ENCODE measurements around the gene UBE2Q1. TPM values are rescaled to one million over a fixed set of nuclear protein-coding genes. Genes with fewer than 3 reads are reported as not detected.

Gene UBE2Q1
- total and polyA plus RNA-seq, 9 donors, result 14.3 to 119 (median 58.5) TPM

GRCh38 chr1:154578058-154578418, 19.6 kb upstream of the UBE2Q1 start:
- WGBS, 3 donors, result 3 to 12% (median 3%) methylated on average over 6 of the region's 6 CpGs
- intact Hi-C loops (cut with DNase I), result no loop called here
- peak overlapping the region in 1 of 2 donors; percentile 40 for H3K27ac ChIP-seq

GRCh38 chr1:154577346-154578057, 19.0 kb upstream of the UBE2Q1 start:
- H3K4me3 ChIP-seq, result no peak overlapping the region
- H3K4me1 ChIP-seq (ENCODE audit: insufficient read depth), result peaks cover 10% of the 10 kb centered on the region
- peak in 1 of 5 donors; percentile 33 for DNase-seq
- 28 to 47% (median 29%) methylated on average over 7 of the region's 7 CpGs for WGBS, 3 donors
- H3K27me3 ChIP-seq, result no peaks in the 10 kb centered on the region
- no peak for TF ChIP-seq EP300 (IDR thresholded peaks at IDR 0.05)
- TF ChIP-seq CTCF (IDR thresholded peaks at IDR 0.05), result no peak
- no peak for TF ChIP-seq POLR2A (IDR thresholded peaks at IDR 0.05)
- H3K27ac ChIP-seq, result peak overlapping the region in 1 of 2 donors; percentile 40
- no peaks in the 10 kb centered on the region for H3K9me3 ChIP-seq
- intact Hi-C loops (cut with DNase I), result no loop called here
- H3K36me3 ChIP-seq, result no peaks in the 10 kb centered on the region

More at GRCh38 chr1:154578058-154578418, 19.6 kb upstream of the UBE2Q1 start:
- Histone ChIP-seq H3K36me3 (no peaks in the 10 kb centered on the region), H3K4me3 (no peak overlapping the region), H3K27me3 (no peaks in the 10 kb centered on the region), H3K9me3 (no peaks in the 10 kb centered on the region), H3K4me1 (ENCODE audit: insufficient read depth) (peaks cover 10% of the 10 kb centered on the region)
- DNase-seq, result peak; percentile 41 to 77 (median 57)
- no peak for TF ChIP-seq EP300 (IDR thresholded peaks at IDR 0.05)
- no peak for TF ChIP-seq CTCF (IDR thresholded peaks at IDR 0.05)
- no peak for TF ChIP-seq POLR2A (IDR thresholded peaks at IDR 0.05)

- Histone ChIP-seq H3K27me3 (no peaks in the 10 kb centered on the region), H3K9me3 (no peaks in the 10 kb centered on the region), H3K4me3 (no peak overlapping the region), H3K4me1 (ENCODE audit: insufficient read depth) (peaks cover 10% of the 10 kb centered on the region), H3K36me3 (no peaks in the 10 kb centered on the region), H3K27ac (no peak overlapping the region)
- WGBS, 3 donors, result 65 to 70% (median 67%) methylated on average over 8 of the region's 8 CpGs
- TF ChIP-seq CTCF (IDR thresholded peaks at IDR 0.05) (no peak), POLR2A (IDR thresholded peaks at IDR 0.05) (no peak)
- DNase-seq, result no peak
- intact Hi-C loops (cut with DNase I), result no loop called here
Observed at GRCh38 chr1:154575951-154576566, 17.6 kb upstream of the UBE2Q1 start.

GRCh38 chr1:154575147-154575927, 16.9 kb upstream of the UBE2Q1 start:
- intact Hi-C loops (cut with DNase I), result no loop called here
- H3K27me3 ChIP-seq, result no peaks in the 10 kb centered on the region
- no peaks in the 10 kb centered on the region for H3K36me3 ChIP-seq
- no peak overlapping the region for H3K27ac ChIP-seq
- DNase-seq, result no peak
- TF ChIP-seq EP300 (IDR thresholded peaks at IDR 0.05), result no peak
- no peak for TF ChIP-seq POLR2A (IDR thresholded peaks at IDR 0.05)
- TF ChIP-seq CTCF (IDR thresholded peaks at IDR 0.05), result no peak
- H3K4me1 ChIP-seq (ENCODE audit: insufficient read depth), result peaks cover 10% of the 10 kb centered on the region
- H3K9me3 ChIP-seq, result no peaks in the 10 kb centered on the region
- WGBS, 3 donors, result 72 to 79% (median 78%) methylated on average over 10 of the region's 10 CpGs
- H3K4me3 ChIP-seq, result no peak overlapping the region
